Suppressor macrophage treated with lipopolysaccharide for 1 hour (primary cell): ENCODE results near the gene EGFL7.

Source experiments
- DNase-seq, 3 donors: peaks; one replicate each; pipeline ENCODE4 v3.0.0-alpha.2; 2020 to 2022

EGFL7 gene

DNA sequence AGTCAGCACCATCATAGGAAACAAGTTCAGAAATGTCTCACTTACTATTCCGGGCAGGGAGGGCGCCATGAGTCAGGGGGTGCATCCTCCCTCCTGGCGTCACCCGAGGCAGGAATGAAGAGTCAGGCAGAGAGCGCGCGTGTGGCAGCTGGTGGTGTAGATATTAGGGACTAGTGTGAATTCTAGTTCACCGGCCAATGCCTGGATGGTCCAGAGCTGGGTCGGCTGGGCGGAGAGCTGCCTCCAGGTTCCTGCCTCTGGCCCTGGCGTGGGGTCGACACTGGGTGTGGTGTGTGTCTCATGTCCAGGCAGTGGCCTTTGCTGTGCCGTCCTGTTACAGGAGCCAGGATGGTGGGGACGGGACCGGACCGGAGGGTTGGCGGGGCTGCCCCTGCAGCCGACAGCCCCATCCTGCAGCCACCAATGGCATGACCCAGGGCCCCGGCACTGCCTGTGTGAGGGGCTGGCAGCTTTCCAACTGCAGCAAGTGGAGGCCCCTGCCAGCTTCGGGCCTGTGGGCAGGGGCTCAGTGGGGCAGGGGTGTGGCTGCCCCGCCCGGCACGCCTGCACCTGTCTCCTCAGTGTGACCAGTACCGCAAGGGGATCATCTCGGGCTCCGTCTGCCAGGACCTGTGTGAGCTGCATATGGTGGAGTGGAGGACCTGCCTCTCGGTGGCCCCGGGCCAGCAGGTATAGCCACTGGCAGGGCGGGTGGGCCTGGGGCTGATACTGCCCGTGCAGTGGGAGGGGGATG is 58.8 kb downstream of the EGFL7 start:
- DNase-seq = peak; percentile 37 to 53 (median 51)
